ENCODE data around the gene CCNG1. TPM values are rescaled to one million over a fixed set of nuclear protein-coding genes. Genes with fewer than 3 reads are reported as not detected.

The CCNG1 gene
- total RNA-seq, 4 donors from 2014 or later = 83.5 to 210 (median 141) TPM

DNA sequence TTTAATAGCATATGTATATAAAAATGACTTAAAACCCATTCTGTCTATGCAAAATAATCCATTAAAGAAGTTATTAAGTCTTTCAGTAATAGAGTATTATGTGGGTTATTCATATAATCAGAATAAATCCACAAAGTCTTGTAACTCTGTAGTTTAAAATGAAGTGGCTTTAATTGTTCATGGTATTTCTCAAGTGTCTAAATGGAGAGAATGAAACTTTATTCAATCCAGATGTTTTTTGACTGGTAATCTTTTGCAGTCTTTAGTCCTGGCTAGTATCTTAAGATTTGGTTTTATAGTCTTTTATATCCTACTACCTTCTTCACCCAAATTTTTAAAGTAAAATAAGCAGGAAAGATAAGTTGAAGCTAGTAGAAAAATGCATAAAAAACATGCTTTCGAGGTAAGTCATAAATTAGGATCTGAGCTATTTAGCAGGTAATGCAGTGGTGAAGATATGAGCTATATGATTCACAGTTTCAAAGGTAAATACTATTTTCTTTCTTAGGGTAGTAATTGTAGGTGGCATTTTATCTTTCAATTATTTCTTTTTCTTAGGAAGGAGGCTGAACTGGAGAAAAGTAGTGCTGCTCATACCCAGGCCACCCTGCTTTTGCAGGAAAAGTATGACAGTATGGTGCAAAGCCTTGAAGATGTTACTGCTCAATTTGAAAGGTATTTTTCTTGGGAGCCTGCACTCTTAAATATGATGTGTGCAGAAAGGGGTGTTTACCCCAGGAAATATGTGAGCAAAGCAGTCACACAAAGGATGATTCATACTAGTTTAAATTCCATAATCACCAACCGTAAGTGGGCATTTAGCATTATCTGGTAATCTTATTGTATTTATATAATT, 41.0 kb downstream of the CCNG1 start:
- intact Hi-C loops (cut with DNase I; ENCODE audit: low total_unique reads) = no loop called here
- Histone ChIP-seq H3K27ac (no peak overlapping the region), H3K4me1 (no peaks in the 10 kb centered on the region), H3K27me3 (no peaks in the 10 kb centered on the region), H3K36me3 (no peaks in the 10 kb centered on the region), H3K9me3 (no peaks in the 10 kb centered on the region), H3K4me3 (no peak overlapping the region)
- TF ChIP-seq, protein P1, sequence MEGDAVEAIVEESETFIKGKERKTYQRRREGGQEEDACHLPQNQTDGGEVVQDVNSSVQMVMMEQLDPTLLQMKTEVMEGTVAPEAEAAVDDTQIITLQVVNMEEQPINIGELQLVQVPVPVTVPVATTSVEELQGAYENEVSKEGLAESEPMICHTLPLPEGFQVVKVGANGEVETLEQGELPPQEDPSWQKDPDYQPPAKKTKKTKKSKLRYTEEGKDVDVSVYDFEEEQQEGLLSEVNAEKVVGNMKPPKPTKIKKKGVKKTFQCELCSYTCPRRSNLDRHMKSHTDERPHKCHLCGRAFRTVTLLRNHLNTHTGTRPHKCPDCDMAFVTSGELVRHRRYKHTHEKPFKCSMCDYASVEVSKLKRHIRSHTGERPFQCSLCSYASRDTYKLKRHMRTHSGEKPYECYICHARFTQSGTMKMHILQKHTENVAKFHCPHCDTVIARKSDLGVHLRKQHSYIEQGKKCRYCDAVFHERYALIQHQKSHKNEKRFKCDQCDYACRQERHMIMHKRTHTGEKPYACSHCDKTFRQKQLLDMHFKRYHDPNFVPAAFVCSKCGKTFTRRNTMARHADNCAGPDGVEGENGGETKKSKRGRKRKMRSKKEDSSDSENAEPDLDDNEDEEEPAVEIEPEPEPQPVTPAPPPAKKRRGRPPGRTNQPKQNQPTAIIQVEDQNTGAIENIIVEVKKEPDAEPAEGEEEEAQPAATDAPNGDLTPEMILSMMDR (IDR thresholded peaks at IDR 0.05) = no peak
- no peak for TF ChIP-seq POLR2A (IDR thresholded peaks at IDR 0.05)
- no peak for DNase-seq

DNA sequence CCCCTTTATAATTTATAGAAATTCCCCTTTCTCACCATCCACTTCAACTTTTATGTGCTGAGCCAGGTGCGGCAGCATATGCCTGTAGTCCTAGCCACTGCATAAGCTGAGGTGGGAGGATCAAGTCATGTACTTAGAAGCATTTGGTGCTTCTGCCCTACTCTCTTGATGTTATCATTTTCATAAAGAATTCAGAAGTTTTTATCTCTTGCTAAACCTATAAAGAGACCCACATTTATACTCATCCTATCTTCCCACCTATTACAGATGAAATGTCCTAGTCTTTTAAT, 41.5 kb downstream of the CCNG1 start:
- Histone ChIP-seq H3K4me1 (no peaks in the 10 kb centered on the region), H3K27ac (no peak overlapping the region), H3K36me3 (no peaks in the 10 kb centered on the region), H3K9me3 (no peaks in the 10 kb centered on the region), H3K4me3 (no peak overlapping the region), H3K27me3 (no peaks in the 10 kb centered on the region)
- intact Hi-C loops (cut with DNase I; ENCODE audit: low total_unique reads) = no loop called here
- TF ChIP-seq POLR2A (IDR thresholded peaks at IDR 0.05) = no peak
- TF ChIP-seq, protein P1 (IDR thresholded peaks at IDR 0.05) = no peak
- DNase-seq = no peak

DNA sequence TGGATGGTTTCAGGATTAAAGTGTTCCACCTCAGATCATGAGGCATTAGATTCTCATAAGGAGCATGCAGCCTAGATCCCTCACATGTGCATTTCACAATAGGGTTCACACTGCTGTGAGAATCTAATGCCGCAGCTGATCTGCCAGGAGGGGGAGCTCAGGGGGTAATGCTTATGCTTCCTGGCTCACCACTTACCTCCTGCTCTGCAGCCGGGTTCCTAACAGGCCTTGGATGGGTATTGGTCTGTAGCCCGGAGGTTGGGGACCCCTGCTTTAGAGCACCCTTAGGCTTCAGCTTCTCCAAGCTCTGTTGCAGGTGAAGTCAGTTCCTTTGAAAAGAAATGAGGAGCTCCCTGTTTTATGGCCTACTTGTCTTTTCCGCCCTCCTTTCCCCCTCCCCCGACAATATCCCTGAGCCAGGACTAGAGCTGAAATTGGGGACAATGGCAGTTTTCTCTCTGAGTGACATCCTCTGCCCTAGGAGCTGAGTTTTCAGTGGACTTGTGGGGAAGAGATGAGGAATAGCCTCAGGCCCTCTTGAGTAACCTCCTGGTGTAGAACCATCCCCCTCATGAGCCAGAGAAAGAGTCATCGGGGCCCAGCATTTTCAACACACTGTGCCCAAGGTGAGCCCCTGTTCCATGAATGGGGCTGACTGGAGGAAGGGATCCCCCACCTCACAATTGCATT, 51.8 kb downstream of the CCNG1 start:
- Histone ChIP-seq H3K4me3 (no peak overlapping the region), H3K27ac (no peak overlapping the region), H3K4me1 (no peaks in the 10 kb centered on the region), H3K36me3 (no peaks in the 10 kb centered on the region), H3K9me3 (no peaks in the 10 kb centered on the region), H3K27me3 (no peaks in the 10 kb centered on the region)
- TF ChIP-seq POLR2A (IDR thresholded peaks at IDR 0.05) = no peak
- TF ChIP-seq, protein P1 (IDR thresholded peaks at IDR 0.05) = no peak
- intact Hi-C loops (cut with DNase I; ENCODE audit: low total_unique reads) = no loop called here
- DNase-seq = no peak

DNA sequence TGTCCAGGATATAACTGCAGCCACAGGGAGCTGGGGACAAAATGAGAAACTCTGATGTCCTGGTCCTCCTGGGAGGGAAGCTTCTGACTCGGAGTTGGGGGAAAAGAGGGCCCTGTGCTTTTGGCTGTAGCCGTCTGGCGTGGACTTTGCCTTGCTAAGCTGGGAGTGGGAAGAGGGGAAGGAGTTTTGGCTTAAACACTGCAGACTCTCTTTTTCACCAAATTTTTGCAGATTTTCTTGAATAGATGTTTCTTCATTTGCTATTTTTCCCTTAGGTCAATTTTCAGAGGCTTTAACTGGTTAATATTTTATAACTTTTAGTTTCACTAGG, 52.3 kb downstream of the CCNG1 start:
- Histone ChIP-seq H3K4me3 (no peak overlapping the region), H3K36me3 (no peaks in the 10 kb centered on the region), H3K27ac (no peak overlapping the region), H3K27me3 (no peaks in the 10 kb centered on the region), H3K4me1 (no peaks in the 10 kb centered on the region), H3K9me3 (no peaks in the 10 kb centered on the region)
- DNase-seq = no peak
- intact Hi-C loops (cut with DNase I; ENCODE audit: low total_unique reads) = no loop called here
- no peak for TF ChIP-seq POLR2A (IDR thresholded peaks at IDR 0.05)
- TF ChIP-seq, protein P1 (IDR thresholded peaks at IDR 0.05) = no peak

Small RNA genes within 50 kb of the gene (small RNA-seq; reads per million reads assigned to genes)
- not detected for gene AC008723.1

Other genes with a start within 250 kb of the CCNG1 start
- gene NUDCD2, start 22.5 kb downstream of the CCNG1 start, total RNA-seq = 10 to 100 TPM in 2 of 4 donors, 1 to 10 TPM in 2; 7.6 to 24.8 (median 9.8) TPM
- 10 to 100 TPM in 1 of 4 donors, not detected in 3; 13.8 TPM for gene HMMR, start 23.0 kb downstream of the CCNG1 start, total RNA-seq
- 10 to 100 TPM; 40.0 to 93.1 (median 63.2) TPM for gene MAT2B, start 68.0 kb downstream of the CCNG1 start, total RNA-seq